SK-N-SH treated with all-trans-retinoic acid at 6 μM for 48 hours (cell line): ENCODE results near the gene SLC29A3.

Source experiments
- CSDC2 ChIP-seq: fragments of 250-450 bp; sonication (Bioruptor Pico); IDR thresholded peaks from 2 replicates; pipeline ENCODE4 v1.5.0; 2020; ENCODE audit warnings: mild to moderate bottlenecking, moderate library complexity
- ESRRG ChIP-seq: fragments of 250-450 bp; sonication (Bioruptor Pico); IDR thresholded peaks from 2 replicates; pipeline ENCODE4 v1.6.1; 2021; ENCODE audit warnings: mild to moderate bottlenecking
- GLIS3 ChIP-seq: fragments of 250-450 bp; sonication (Bioruptor Pico); IDR thresholded peaks from 2 replicates; pipeline ENCODE4 v1.5.0; 2020; ENCODE audit warnings: mild to moderate bottlenecking, moderate library complexity
- RARB ChIP-seq: fragments of 250-450 bp; sonication (Bioruptor Pico); IDR thresholded peaks from 2 replicates; pipeline ENCODE4 v1.8.0; 2021; ENCODE audit warnings: mild to moderate bottlenecking, moderate library complexity
- ZNF70 ChIP-seq: fragments of 450-650 bp; formaldehyde crosslinking; IDR thresholded peaks from 2 replicates; pipeline ENCODE4 v1.5.0; 2020; ENCODE audit warnings: mild to moderate bottlenecking, moderate library complexity
- ZNF8 ChIP-seq: fragments of 450-650 bp; formaldehyde crosslinking; IDR thresholded peaks from 2 replicates; pipeline ENCODE4 v1.5.0; 2020; ENCODE audit warnings: mild to moderate bottlenecking, moderate library complexity
- TF ChIP-seq, protein P1 (sequence below): fragments of 250-450 bp; sonication (Bioruptor Pico); IDR thresholded peaks from 2 replicates; pipeline ENCODE4 v1.5.1; 2021; ENCODE audit warnings: mild to moderate bottlenecking, moderate library complexity
- TF ChIP-seq, protein P2 (sequence below): fragments of 250-450 bp; sonication (Bioruptor Pico); IDR thresholded peaks from 2 replicates; pipeline ENCODE4 v1.8.0; 2020; ENCODE audit warnings: mild to moderate bottlenecking, moderate library complexity, borderline replicate concordance
- TF ChIP-seq, protein P3 (sequence below): fragments of 250-450 bp; sonication (Bioruptor Pico); IDR thresholded peaks from 2 replicates; pipeline ENCODE4 v1.5.0; 2020; ENCODE audit warnings: mild to moderate bottlenecking, moderate library complexity
- TF ChIP-seq, protein P4 (sequence below): fragments of 250-450 bp; sonication (Bioruptor Pico); IDR thresholded peaks from 2 replicates; pipeline ENCODE4 v1.5.1; 2020; ENCODE audit warnings: low read depth, mild to moderate bottlenecking, moderate library complexity

DNA sequence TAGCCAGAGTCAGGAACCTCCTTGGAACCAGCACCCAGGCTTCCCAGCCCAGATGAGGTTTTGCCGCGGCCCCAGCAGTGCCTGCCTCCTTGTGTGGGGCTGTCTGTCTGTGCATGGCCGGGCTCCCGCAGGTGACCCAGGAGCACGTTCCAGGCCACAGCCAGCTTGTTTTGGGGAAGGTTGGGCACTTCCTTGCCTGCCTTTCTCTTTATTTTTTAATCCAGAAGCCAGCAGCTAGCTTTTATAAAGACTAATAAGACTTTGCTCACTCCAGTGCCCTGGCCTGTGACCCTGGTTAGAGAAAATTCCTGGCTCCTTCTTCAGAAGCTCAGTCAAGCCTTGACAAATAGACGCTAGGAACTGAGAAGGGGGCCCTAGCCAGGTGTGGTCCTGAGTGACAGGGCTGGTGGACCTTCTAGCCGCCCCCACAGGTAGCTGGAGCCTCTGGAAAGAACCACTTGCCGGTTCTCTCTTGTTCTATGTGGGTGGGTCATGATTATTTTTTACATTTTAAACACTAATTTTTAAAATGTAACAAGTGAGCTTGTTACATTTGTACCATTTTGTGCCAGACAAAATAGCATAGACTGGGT lies 837 bp downstream of the SLC29A3 start:
- TF ChIP-seq, protein P1, sequence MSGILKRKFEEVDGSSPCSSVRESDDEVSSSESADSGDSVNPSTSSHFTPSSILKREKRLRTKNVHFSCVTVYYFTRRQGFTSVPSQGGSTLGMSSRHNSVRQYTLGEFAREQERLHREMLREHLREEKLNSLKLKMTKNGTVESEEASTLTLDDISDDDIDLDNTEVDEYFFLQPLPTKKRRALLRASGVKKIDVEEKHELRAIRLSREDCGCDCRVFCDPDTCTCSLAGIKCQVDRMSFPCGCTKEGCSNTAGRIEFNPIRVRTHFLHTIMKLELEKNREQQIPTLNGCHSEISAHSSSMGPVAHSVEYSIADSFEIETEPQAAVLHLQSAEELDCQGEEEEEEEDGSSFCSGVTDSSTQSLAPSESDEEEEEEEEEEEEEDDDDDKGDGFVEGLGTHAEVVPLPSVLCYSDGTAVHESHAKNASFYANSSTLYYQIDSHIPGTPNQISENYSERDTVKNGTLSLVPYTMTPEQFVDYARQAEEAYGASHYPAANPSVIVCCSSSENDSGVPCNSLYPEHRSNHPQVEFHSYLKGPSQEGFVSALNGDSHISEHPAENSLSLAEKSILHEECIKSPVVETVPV (CRISPR knock-in tag): no peak
- TF ChIP-seq ESRRG (CRISPR knock-in tag) (no peak), ZNF8 (CRISPR knock-in tag) (no peak), CSDC2 (CRISPR knock-in tag) (no peak), ZNF70 (CRISPR knock-in tag) (no peak), GLIS3 (CRISPR knock-in tag) (no peak), RARB (no peak)
- TF ChIP-seq, protein P2, sequence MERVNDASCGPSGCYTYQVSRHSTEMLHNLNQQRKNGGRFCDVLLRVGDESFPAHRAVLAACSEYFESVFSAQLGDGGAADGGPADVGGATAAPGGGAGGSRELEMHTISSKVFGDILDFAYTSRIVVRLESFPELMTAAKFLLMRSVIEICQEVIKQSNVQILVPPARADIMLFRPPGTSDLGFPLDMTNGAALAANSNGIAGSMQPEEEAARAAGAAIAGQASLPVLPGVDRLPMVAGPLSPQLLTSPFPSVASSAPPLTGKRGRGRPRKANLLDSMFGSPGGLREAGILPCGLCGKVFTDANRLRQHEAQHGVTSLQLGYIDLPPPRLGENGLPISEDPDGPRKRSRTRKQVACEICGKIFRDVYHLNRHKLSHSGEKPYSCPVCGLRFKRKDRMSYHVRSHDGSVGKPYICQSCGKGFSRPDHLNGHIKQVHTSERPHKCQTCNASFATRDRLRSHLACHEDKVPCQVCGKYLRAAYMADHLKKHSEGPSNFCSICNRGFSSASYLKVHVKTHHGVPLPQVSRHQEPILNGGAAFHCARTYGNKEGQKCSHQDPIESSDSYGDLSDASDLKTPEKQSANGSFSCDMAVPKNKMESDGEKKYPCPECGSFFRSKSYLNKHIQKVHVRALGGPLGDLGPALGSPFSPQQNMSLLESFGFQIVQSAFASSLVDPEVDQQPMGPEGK (CRISPR knock-in tag): no peak
- TF ChIP-seq, protein P3, sequence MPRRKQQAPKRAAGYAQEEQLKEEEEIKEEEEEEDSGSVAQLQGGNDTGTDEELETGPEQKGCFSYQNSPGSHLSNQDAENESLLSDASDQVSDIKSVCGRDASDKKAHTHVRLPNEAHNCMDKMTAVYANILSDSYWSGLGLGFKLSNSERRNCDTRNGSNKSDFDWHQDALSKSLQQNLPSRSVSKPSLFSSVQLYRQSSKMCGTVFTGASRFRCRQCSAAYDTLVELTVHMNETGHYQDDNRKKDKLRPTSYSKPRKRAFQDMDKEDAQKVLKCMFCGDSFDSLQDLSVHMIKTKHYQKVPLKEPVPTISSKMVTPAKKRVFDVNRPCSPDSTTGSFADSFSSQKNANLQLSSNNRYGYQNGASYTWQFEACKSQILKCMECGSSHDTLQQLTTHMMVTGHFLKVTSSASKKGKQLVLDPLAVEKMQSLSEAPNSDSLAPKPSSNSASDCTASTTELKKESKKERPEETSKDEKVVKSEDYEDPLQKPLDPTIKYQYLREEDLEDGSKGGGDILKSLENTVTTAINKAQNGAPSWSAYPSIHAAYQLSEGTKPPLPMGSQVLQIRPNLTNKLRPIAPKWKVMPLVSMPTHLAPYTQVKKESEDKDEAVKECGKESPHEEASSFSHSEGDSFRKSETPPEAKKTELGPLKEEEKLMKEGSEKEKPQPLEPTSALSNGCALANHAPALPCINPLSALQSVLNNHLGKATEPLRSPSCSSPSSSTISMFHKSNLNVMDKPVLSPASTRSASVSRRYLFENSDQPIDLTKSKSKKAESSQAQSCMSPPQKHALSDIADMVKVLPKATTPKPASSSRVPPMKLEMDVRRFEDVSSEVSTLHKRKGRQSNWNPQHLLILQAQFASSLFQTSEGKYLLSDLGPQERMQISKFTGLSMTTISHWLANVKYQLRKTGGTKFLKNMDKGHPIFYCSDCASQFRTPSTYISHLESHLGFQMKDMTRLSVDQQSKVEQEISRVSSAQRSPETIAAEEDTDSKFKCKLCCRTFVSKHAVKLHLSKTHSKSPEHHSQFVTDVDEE: no peak
- TF ChIP-seq, protein P4, sequence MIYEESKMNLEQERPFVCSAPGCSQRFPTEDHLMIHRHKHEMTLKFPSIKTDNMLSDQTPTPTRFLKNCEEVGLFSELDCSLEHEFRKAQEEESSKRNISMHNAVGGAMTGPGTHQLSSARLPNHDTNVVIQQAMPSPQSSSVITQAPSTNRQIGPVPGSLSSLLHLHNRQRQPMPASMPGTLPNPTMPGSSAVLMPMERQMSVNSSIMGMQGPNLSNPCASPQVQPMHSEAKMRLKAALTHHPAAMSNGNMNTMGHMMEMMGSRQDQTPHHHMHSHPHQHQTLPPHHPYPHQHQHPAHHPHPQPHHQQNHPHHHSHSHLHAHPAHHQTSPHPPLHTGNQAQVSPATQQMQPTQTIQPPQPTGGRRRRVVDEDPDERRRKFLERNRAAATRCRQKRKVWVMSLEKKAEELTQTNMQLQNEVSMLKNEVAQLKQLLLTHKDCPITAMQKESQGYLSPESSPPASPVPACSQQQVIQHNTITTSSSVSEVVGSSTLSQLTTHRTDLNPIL (CRISPR knock-in tag): no peak
